ENCODE measurements around the gene B3GNT5.

Gene B3GNT5

GRCh38 chr3:183217548-183218332 lies 35.3 kb upstream of the B3GNT5 start:
- H3K27ac ChIP-seq (ENCODE audit: low read depth, low read length), result no peak overlapping the region
- H3F3A ChIP-seq (ENCODE audit: control insufficient read depth, insufficient read depth), result no peaks in the 10 kb centered on the region
- TF ChIP-seq CTCF (IDR thresholded peaks at IDR 0.05; ENCODE audit: low read depth, low read length, poor library complexity, severe bottlenecking), result no peak
- no peak for TF ChIP-seq EZH2phosphoT487 (IDR thresholded peaks at IDR 0.05; ENCODE audit: borderline replicate concordance, low read length)
- no peaks in the 10 kb centered on the region for H3K36me3 ChIP-seq (ENCODE audit: control insufficient read depth, low read length)
- H4K20me1 ChIP-seq (ENCODE audit: control insufficient read depth, insufficient read depth, low read depth, low read length), result no peaks in the 10 kb centered on the region
- H3K4me2 ChIP-seq (ENCODE audit: low read length), result no peak overlapping the region
- H3K27me3 ChIP-seq (ENCODE audit: control insufficient read depth, low read length), result peaks cover 3% of the 10 kb centered on the region; the same call in 1 of the 2 replicates
- no peak overlapping the region for H3K4me3 ChIP-seq (ENCODE audit: low read length)
- peaks cover 18% of the 10 kb centered on the region for H3K4me1 ChIP-seq (ENCODE audit: control insufficient read depth, low read length)
- no peaks in the 10 kb centered on the region for H3K79me2 ChIP-seq (ENCODE audit: control insufficient read depth, low read length)
- no peaks in the 10 kb centered on the region for H3K9me3 ChIP-seq (ENCODE audit: control insufficient read depth, insufficient read depth, low read length)
- no peaks in the 10 kb centered on the region for H3K9me2 ChIP-seq (replicated peaks; ENCODE audit: control insufficient read depth, low read length)

GRCh38 chr3:183218826-183219225 lies 34.2 kb upstream of the B3GNT5 start:
- TF ChIP-seq EZH2phosphoT487 (IDR thresholded peaks at IDR 0.05; ENCODE audit: borderline replicate concordance, low read length), result no peak
- TF ChIP-seq CTCF (IDR thresholded peaks at IDR 0.05; ENCODE audit: low read depth, low read length, poor library complexity, severe bottlenecking), result no peak
- Histone ChIP-seq H3F3A (ENCODE audit: control insufficient read depth, insufficient read depth) (no peaks in the 10 kb centered on the region), H3K4me1 (ENCODE audit: control insufficient read depth, low read length) (peaks cover 8% of the 10 kb centered on the region), H3K36me3 (ENCODE audit: control insufficient read depth, low read length) (no peaks in the 10 kb centered on the region), H3K27me3 (ENCODE audit: control insufficient read depth, low read length) (peaks cover 3% of the 10 kb centered on the region; the same call in 1 of the 2 replicates), H3K9me3 (ENCODE audit: control insufficient read depth, insufficient read depth, low read length) (no peaks in the 10 kb centered on the region), H4K20me1 (ENCODE audit: control insufficient read depth, insufficient read depth, low read depth, low read length) (no peaks in the 10 kb centered on the region), H3K27ac (ENCODE audit: low read depth, low read length) (no peak overlapping the region), H3K4me2 (ENCODE audit: low read length) (no peak overlapping the region), H3K79me2 (ENCODE audit: control insufficient read depth, low read length) (no peaks in the 10 kb centered on the region), H3K9me2 (replicated peaks; ENCODE audit: control insufficient read depth, low read length) (no peaks in the 10 kb centered on the region), H3K4me3 (ENCODE audit: low read length) (no peak overlapping the region)

GRCh38 chr3:183220828-183221227 lies 32.2 kb upstream of the B3GNT5 start:
- no peaks in the 10 kb centered on the region for H3K36me3 ChIP-seq (ENCODE audit: control insufficient read depth, low read length)
- no peaks in the 10 kb centered on the region for H3K79me2 ChIP-seq (ENCODE audit: control insufficient read depth, low read length)
- H3K4me3 ChIP-seq (ENCODE audit: low read length), result no peak overlapping the region
- H3K4me1 ChIP-seq (ENCODE audit: control insufficient read depth, low read length), result no peaks in the 10 kb centered on the region
- no peaks in the 10 kb centered on the region for H3K9me2 ChIP-seq (replicated peaks; ENCODE audit: control insufficient read depth, low read length)
- H3K27ac ChIP-seq (ENCODE audit: low read depth, low read length), result no peak overlapping the region
- no peak overlapping the region for H3K4me2 ChIP-seq (ENCODE audit: low read length)
- no peaks in the 10 kb centered on the region for H3F3A ChIP-seq (ENCODE audit: control insufficient read depth, insufficient read depth)
- H4K20me1 ChIP-seq (ENCODE audit: control insufficient read depth, insufficient read depth, low read depth, low read length), result no peaks in the 10 kb centered on the region
- H3K9me3 ChIP-seq (ENCODE audit: control insufficient read depth, insufficient read depth, low read length), result no peaks in the 10 kb centered on the region
- H3K27me3 ChIP-seq (ENCODE audit: control insufficient read depth, low read length), result peaks cover 5% of the 10 kb centered on the region
- TF ChIP-seq CTCF (IDR thresholded peaks at IDR 0.05; ENCODE audit: low read depth, low read length, poor library complexity, severe bottlenecking) (no peak), EZH2phosphoT487 (IDR thresholded peaks at IDR 0.05; ENCODE audit: borderline replicate concordance, low read length) (no peak)
